ENCODE results near the gene CCT3. TPM values are rescaled to one million over a fixed set of nuclear protein-coding genes. Genes with fewer than 3 reads are reported as not detected.
"Not testable (repeated sequence)": the region's sequence is repeated elsewhere in the genome, so short reads cannot be mapped to it uniquely, and the experiment has no call there.

Gene CCT3
- total RNA-seq, 1 donor from 2014 or later: 293 TPM

DNA sequence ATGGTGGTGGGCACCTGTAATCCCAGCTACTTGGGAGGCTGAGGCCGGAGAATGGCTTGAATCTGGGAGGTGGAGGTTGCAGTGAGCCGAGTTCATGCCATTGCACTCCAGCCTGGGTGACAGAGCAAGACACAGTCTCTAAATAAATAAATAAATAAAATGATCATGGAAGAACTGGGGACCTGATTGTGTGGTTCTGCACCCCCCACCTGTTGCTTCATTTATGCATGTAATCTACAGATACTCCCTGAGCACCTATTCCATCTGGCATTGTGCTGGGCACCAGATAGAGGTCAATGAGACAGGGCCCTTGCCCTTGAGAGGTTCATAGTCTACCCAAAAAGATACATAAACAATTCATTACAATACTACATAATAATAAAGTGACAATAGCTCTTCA, 19.9 kb upstream of the CCT3 start:
- H3K27me3 ChIP-seq (ENCODE audit: control insufficient read depth in 3 of 3, insufficient read depth in 3 of 3, low read length in 3 of 3): peaks cover 19 to 20% (median 20%) of the 10 kb centered on the region in 3 donors
- H3K4me1 ChIP-seq (ENCODE audit: control insufficient read depth in 3 of 3, insufficient read depth in 3 of 3, low read length in 3 of 3): peaks cover 0 to 4% (median 4%) of the 10 kb centered on the region in 3 donors
- no peak overlapping the region for H3K4me3 ChIP-seq (ENCODE audit: low read length in 3 of 3)
- no peak overlapping the region for H3K9ac ChIP-seq (ENCODE audit: low read depth in 1 of 3, low read length in 3 of 3)
- no peaks in the 10 kb centered on the region for H3K9me3 ChIP-seq (ENCODE audit: control insufficient read depth in 3 of 3, low read length in 3 of 3)
- no peaks in the 10 kb centered on the region for H3K36me3 ChIP-seq (ENCODE audit: control insufficient read depth in 3 of 3, insufficient read depth in 3 of 3, low read length in 3 of 3)
- H3K27ac ChIP-seq (ENCODE audit: low read depth, low read length): no peak overlapping the region

DNA sequence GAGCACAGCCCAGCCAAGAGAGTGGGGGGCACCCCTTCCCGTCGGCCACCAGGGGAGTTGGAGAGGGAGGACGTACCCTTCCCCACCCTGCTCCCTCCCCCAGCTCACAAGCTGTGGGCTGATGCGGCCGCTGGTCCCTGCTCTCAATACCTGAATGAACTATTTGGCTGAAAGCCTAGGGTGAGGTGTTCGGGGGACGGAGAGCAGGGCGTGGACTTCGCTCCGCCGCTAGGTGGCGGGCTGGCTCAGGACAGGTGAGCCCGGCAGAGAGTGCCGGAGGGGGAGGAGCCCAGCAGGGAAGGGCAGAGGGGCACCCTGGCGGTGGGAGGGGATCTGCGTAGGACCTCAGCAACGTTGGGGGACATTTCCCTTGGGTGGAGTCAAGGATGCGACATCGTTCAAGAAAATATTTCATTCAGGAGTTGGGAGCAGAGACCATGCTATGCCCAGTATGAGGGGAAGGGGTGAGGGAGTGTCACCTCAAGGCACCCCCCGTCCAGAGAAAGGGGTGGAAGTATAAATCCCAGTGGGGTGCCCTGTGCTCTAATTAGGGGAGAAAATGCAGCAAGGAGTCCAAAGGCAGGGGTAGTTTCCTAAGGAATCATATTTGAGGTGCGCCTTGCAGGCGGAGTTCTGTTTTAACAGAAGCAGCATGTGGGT, 18.9 kb upstream of the CCT3 start:
- Histone ChIP-seq H3K4me1 (ENCODE audit: control insufficient read depth in 3 of 3, insufficient read depth in 3 of 3, low read length in 3 of 3) (peaks cover 0 to 4% (median 4%) of the 10 kb centered on the region in 3 donors), H3K4me3 (ENCODE audit: low read length in 3 of 3) (no peak overlapping the region), H3K27ac (ENCODE audit: low read depth, low read length) (no peak overlapping the region), H3K9ac (ENCODE audit: low read depth in 1 of 3, low read length in 3 of 3) (no peak overlapping the region), H3K27me3 (ENCODE audit: control insufficient read depth in 3 of 3, insufficient read depth in 3 of 3, low read length in 3 of 3) (peaks cover 19 to 20% (median 20%) of the 10 kb centered on the region in 3 donors), H3K9me3 (ENCODE audit: control insufficient read depth in 3 of 3, low read length in 3 of 3) (no peaks in the 10 kb centered on the region), H3K36me3 (ENCODE audit: control insufficient read depth in 3 of 3, insufficient read depth in 3 of 3, low read length in 3 of 3) (no peaks in the 10 kb centered on the region)

DNA sequence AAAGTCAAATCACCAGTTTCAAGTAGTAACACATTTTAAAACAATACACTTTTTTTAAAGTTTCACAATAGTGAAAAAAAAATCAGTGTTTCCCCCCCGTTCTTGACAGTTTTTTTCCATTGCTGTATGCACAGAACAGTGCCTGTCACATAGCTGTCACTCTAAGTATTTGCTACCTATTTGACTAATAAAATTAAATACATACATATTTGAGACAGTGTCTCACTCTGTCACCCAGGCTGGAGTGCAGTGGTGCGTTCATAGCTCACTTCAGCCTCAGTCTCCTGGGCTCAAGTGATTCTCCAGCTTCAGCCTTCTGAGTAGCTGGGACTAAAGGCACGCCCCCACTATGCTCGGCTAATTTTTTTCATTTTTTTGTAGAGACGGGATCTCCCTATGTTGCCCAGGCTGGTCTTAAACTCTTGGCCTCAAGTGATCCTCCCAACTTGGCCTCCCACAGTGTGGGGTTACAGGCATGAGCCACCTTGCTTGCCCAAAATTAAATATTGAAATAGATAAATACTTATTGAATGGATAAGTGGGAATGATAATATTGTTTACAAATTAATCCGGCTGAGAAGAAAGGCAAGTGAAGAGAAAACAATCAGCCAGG, 18.3 kb upstream of the CCT3 start:
- H3K4me3 ChIP-seq (ENCODE audit: low read length in 3 of 3): no peak overlapping the region
- peaks cover 19 to 20% (median 20%) of the 10 kb centered on the region in 3 donors for H3K27me3 ChIP-seq (ENCODE audit: control insufficient read depth in 3 of 3, insufficient read depth in 3 of 3, low read length in 3 of 3)
- no peak overlapping the region for H3K9ac ChIP-seq (ENCODE audit: low read depth in 1 of 3, low read length in 3 of 3)
- H3K36me3 ChIP-seq (ENCODE audit: control insufficient read depth in 3 of 3, insufficient read depth in 3 of 3, low read length in 3 of 3): no peaks in the 10 kb centered on the region
- H3K9me3 ChIP-seq (ENCODE audit: control insufficient read depth in 3 of 3, low read length in 3 of 3): no peaks in the 10 kb centered on the region
- peaks cover 0 to 4% (median 4%) of the 10 kb centered on the region in 3 donors for H3K4me1 ChIP-seq (ENCODE audit: control insufficient read depth in 3 of 3, insufficient read depth in 3 of 3, low read length in 3 of 3)
- H3K27ac ChIP-seq (ENCODE audit: low read depth, low read length): no peak overlapping the region

DNA sequence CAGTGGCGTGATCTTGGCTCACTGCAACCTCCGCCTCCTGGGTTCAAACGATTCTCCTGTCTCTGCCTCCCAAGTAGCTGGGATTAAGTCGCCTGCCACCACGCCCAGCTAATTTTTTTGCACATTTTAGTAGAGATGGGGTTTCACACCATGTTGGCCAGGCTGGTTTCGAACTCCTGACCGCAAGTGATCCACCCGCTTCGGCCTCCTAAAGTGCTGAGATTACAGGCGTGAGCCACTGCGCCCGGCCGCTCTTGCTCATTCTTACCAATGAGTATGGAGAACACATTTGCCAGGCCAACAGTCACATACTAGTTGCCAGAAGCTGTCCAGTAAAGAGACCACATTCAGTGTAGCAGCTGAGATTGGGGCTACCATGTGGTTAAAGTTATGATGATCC, 14.4 kb upstream of the CCT3 start:
- H3K9me3 ChIP-seq (ENCODE audit: control insufficient read depth in 3 of 3, low read length in 3 of 3); H3K4me3 ChIP-seq (ENCODE audit: low read length in 3 of 3); H3K27ac ChIP-seq (ENCODE audit: low read depth, low read length); H3K36me3 ChIP-seq (ENCODE audit: control insufficient read depth in 3 of 3, insufficient read depth in 3 of 3, low read length in 3 of 3); H3K9ac ChIP-seq (ENCODE audit: low read depth in 1 of 3, low read length in 3 of 3); H3K4me1 ChIP-seq (ENCODE audit: control insufficient read depth in 3 of 3, insufficient read depth in 3 of 3, low read length in 3 of 3): not testable (repeated sequence)
- peaks cover 11 to 13% (median 13%) of the 10 kb centered on the region in 3 donors for H3K27me3 ChIP-seq (ENCODE audit: control insufficient read depth in 3 of 3, insufficient read depth in 3 of 3, low read length in 3 of 3)

DNA sequence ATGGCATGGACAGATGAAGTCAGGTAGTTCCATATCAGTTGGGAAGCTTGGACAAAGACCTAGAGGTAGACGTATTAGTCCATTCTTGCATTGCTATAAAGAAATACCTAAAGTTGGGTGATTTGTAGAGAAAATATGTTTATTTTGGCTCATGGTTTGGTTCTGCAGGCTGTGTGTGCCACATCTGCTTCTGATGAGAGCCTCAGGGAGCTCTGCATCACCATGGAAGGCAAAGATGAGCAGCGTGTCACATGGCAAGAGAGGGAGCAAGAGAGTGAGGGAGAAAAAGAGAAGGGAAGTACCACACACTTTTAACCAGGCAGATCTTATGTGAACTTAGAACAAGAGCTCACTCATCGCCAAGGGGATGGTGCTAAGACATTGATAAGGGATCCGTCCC, 9.2 kb upstream of the CCT3 start:
- no peak overlapping the region for H3K9ac ChIP-seq (ENCODE audit: low read depth in 1 of 3, low read length in 3 of 3)
- H3K9me3 ChIP-seq (ENCODE audit: control insufficient read depth in 3 of 3, low read length in 3 of 3): no peaks in the 10 kb centered on the region
- no peak overlapping the region for H3K27ac ChIP-seq (ENCODE audit: low read depth, low read length)
- no peaks in the 10 kb centered on the region for H3K4me1 ChIP-seq (ENCODE audit: control insufficient read depth in 3 of 3, insufficient read depth in 3 of 3, low read length in 3 of 3)
- peaks cover 0 to 4% (median 0%) of the 10 kb centered on the region in 3 donors for H3K27me3 ChIP-seq (ENCODE audit: control insufficient read depth in 3 of 3, insufficient read depth in 3 of 3, low read length in 3 of 3)
- no peak overlapping the region for H3K4me3 ChIP-seq (ENCODE audit: low read length in 3 of 3)
- no peaks in the 10 kb centered on the region for H3K36me3 ChIP-seq (ENCODE audit: control insufficient read depth in 3 of 3, insufficient read depth in 3 of 3, low read length in 3 of 3)

DNA sequence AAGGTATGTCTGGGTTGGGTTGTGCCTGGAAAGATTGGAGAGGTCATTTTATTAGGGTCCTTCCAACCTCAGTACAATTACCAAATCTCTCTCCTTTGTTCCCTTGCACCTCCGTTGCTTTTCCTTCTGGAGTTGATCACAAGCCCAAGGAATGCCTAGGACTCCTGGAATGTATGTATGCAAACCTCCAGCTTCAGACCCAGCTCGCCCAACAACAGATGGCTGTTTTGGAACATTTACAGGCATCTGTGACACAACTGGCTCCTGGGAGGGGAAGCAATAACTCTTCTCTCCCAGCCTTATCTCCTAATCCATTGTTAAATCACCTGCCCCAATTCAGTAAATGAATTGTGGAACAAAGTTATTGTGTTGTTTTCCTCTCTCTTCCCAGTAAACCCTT, 8.5 kb upstream of the CCT3 start:
- no peak overlapping the region for H3K9ac ChIP-seq (ENCODE audit: low read depth in 1 of 3, low read length in 3 of 3)
- H3K27ac ChIP-seq (ENCODE audit: low read depth, low read length): no peak overlapping the region
- H3K4me1 ChIP-seq (ENCODE audit: control insufficient read depth in 3 of 3, insufficient read depth in 3 of 3, low read length in 3 of 3): no peaks in the 10 kb centered on the region

DNA sequence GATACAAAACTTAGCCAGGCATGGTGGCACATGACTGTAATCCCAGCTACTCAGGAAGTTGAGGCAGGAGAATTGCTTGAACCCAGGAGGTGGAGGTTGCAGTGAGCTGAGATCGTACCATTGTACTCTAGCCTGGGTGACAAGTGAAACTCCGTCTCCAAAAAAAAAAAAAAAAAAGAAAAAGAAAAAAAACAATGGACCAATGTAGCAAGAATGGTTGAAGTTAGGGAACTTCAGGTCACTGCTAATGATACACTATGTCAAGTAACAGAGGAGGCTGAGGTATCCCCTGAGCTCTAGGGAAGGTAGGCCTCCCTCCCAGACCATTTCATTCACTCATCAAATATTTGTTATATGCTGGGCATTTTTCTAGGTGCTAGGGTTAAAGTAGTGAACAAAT, 7.9 kb upstream of the CCT3 start:
- H3K9me3 ChIP-seq (ENCODE audit: control insufficient read depth in 3 of 3, low read length in 3 of 3); H3K4me3 ChIP-seq (ENCODE audit: low read length in 3 of 3); H3K27me3 ChIP-seq (ENCODE audit: control insufficient read depth in 3 of 3, insufficient read depth in 3 of 3, low read length in 3 of 3); H3K36me3 ChIP-seq (ENCODE audit: control insufficient read depth in 3 of 3, insufficient read depth in 3 of 3, low read length in 3 of 3); H3K4me1 ChIP-seq (ENCODE audit: control insufficient read depth in 3 of 3, insufficient read depth in 3 of 3, low read length in 3 of 3); H3K27ac ChIP-seq (ENCODE audit: low read depth, low read length); H3K9ac ChIP-seq (ENCODE audit: low read depth in 1 of 3, low read length in 3 of 3): not testable (repeated sequence)

More for the DNA sequence above, 8.5 kb upstream of the CCT3 start:
- no peaks in the 10 kb centered on the region for H3K36me3 ChIP-seq (ENCODE audit: control insufficient read depth in 3 of 3, insufficient read depth in 3 of 3, low read length in 3 of 3)
- no peak overlapping the region for H3K4me3 ChIP-seq (ENCODE audit: low read length in 3 of 3)
- no peaks in the 10 kb centered on the region for H3K9me3 ChIP-seq (ENCODE audit: control insufficient read depth in 3 of 3, low read length in 3 of 3)
- H3K27me3 ChIP-seq (ENCODE audit: control insufficient read depth in 3 of 3, insufficient read depth in 3 of 3, low read length in 3 of 3): peaks cover 0 to 4% (median 0%) of the 10 kb centered on the region in 3 donors

DNA sequence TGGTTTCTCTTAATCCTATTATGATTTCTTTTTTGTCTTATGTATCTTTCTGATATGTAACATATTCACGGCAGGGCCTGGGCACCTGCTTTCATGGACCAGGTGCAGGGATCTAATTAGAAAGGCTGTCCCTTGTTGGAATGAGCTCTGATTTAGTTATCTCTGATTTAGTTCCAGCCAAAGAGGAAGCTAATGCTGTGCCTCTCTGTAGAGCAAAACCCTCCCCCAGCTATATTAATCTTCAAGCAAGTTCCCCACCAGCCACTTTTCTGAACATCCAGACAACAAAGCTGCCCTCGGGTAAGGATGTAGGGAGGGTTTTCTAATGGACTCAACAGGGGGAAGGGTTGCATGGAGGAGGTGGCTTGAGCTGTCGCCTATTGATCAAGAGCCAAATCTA, 6.3 kb upstream of the CCT3 start:
- Histone ChIP-seq H3K9ac (ENCODE audit: low read depth in 1 of 3, low read length in 3 of 3) (no peak overlapping the region), H3K4me3 (ENCODE audit: low read length in 3 of 3) (no peak overlapping the region), H3K27ac (ENCODE audit: low read depth, low read length) (no peak overlapping the region), H3K9me3 (ENCODE audit: control insufficient read depth in 3 of 3, low read length in 3 of 3) (no peaks in the 10 kb centered on the region), H3K36me3 (ENCODE audit: control insufficient read depth in 3 of 3, insufficient read depth in 3 of 3, low read length in 3 of 3) (no peaks in the 10 kb centered on the region), H3K4me1 (ENCODE audit: control insufficient read depth in 3 of 3, insufficient read depth in 3 of 3, low read length in 3 of 3) (no peaks in the 10 kb centered on the region), H3K27me3 (ENCODE audit: control insufficient read depth in 3 of 3, insufficient read depth in 3 of 3, low read length in 3 of 3) (peaks cover 0 to 4% (median 0%) of the 10 kb centered on the region in 3 donors)

DNA sequence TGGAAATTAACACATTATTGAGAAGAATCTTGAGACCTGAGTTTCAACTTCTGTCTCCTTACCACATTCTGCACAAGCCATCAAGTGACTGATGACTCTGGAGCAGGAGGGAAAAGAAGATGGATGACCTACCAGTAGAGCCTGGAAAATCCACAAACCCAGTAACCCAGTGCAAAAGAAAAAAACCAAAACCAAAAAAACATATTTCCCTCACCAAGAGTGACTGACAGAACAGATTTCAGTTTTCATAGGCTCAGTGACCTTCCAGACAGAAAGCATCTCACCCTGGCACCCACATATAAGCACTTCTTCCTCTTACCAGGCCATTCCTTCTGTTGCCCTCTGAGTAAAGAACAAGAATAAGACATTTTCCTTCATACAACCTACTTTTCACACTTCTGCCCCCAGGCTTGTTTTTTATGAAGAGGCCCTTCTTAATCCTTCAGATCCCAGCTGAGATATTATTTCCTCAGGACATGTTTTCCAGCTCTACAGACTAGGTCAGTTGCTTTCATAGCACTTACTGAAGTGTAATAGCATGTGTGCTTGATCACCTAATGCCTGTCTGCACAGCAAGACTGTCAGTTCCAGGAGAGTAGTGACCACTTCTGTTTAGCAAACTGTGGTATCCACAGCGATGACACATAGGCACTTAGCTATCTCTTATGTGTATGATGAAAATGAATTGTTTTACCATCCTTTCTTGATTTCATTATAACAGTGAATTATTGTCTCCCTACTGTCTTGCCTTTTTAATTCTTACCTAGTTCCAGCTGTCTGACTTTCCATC, 4.3 kb upstream of the CCT3 start:
- peaks cover 0 to 2% (median under 1%) of the 10 kb centered on the region in 3 donors for H3K4me1 ChIP-seq (ENCODE audit: control insufficient read depth in 3 of 3, insufficient read depth in 3 of 3, low read length in 3 of 3)
- H3K4me3 ChIP-seq (ENCODE audit: low read length in 3 of 3): no peak overlapping the region
- no peaks in the 10 kb centered on the region for H3K9me3 ChIP-seq (ENCODE audit: control insufficient read depth in 3 of 3, low read length in 3 of 3)
- no peaks in the 10 kb centered on the region for H3K36me3 ChIP-seq (ENCODE audit: control insufficient read depth in 3 of 3, insufficient read depth in 3 of 3, low read length in 3 of 3)
- H3K9ac ChIP-seq (ENCODE audit: low read depth in 1 of 3, low read length in 3 of 3): no peak overlapping the region
- peaks cover 0 to 4% (median 0%) of the 10 kb centered on the region in 3 donors for H3K27me3 ChIP-seq (ENCODE audit: control insufficient read depth in 3 of 3, insufficient read depth in 3 of 3, low read length in 3 of 3)
- no peak overlapping the region for H3K27ac ChIP-seq (ENCODE audit: low read depth, low read length)

DNA sequence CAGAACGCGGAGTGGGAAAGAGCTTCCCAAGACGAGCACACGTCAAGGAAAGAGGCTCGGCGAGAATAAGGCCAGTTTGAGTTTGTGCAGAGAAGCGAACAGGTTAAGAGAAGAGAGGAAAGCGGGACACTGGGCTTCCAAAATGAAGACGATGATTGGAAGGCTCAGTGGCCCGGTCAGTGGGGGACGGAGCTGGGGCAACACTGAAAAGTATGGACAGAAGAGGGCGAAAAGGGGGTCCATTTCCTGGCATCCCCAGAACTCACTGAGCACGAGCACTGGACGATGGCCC, 258 bp downstream of the CCT3 start:
- peak overlapping the region; percentile 78 to 98 (median 88) for H3K4me3 ChIP-seq (ENCODE audit: low read length in 3 of 3)
- H3K36me3 ChIP-seq (ENCODE audit: control insufficient read depth in 3 of 3, insufficient read depth in 3 of 3, low read length in 3 of 3): peaks cover 14 to 29% (median 24%) of the 10 kb centered on the region in 3 donors
- H3K27ac ChIP-seq (ENCODE audit: low read depth, low read length): peak overlapping the region; percentile 65
- peak overlapping the region; percentile 80 to 89 (median 84) for H3K9ac ChIP-seq (ENCODE audit: low read depth in 1 of 3, low read length in 3 of 3)
- H3K27me3 ChIP-seq (ENCODE audit: control insufficient read depth in 3 of 3, insufficient read depth in 3 of 3, low read length in 3 of 3): no peaks in the 10 kb centered on the region
- H3K9me3 ChIP-seq (ENCODE audit: control insufficient read depth in 3 of 3, low read length in 3 of 3): no peaks in the 10 kb centered on the region
- peaks cover 8 to 23% (median 18%) of the 10 kb centered on the region in 3 donors for H3K4me1 ChIP-seq (ENCODE audit: control insufficient read depth in 3 of 3, insufficient read depth in 3 of 3, low read length in 3 of 3)
